MG63 (cell line): Measurements from ENCODE around the gene GHITM. TPM values are rescaled to one million over a fixed set of nuclear protein-coding genes. Genes with fewer than 3 reads are reported as not detected.

Experiments used
- DNase-seq: peaks from one replicate; pipeline ENCODE4 v3.0.0-alpha.2; 2020
- H3K27me3 ChIP-seq: fragments of 250-450 bp; sonication (Bioruptor Pico); 2 replicates; pipeline ENCODE4 v1.5.1; 2020; ENCODE audit warnings: mild to moderate bottlenecking, moderate library complexity
- H3K36me3 ChIP-seq: fragments of 250-450 bp; sonication (Bioruptor Pico); 2 replicates; pipeline ENCODE4 v1.5.1; 2020; ENCODE audit warnings: mild to moderate bottlenecking, moderate library complexity
- H3K4me3 ChIP-seq: fragments of 250-450 bp; sonication (Bioruptor Pico); 2 replicates; pipeline ENCODE4 v1.5.1; 2020; ENCODE audit warnings: mild to moderate bottlenecking, moderate library complexity
- H3K9me3 ChIP-seq: fragments of 250-450 bp; sonication (Bioruptor Pico); 2 replicates; pipeline ENCODE4 v1.5.1; 2020; ENCODE audit warnings: mild to moderate bottlenecking, moderate library complexity
- total RNA-seq: library from RNA; depleted of rRNA; stranded (reverse); fragments of >200 nt; shearing (Covaris generic); gene quantifications from 2 replicates; pipeline ENCODE4 v1.2.3, GENCODE V29; 2014; ENCODE audit warnings: low replicate concordance

Gene GHITM
- total RNA-seq, 1 experiment from 2014 or later, result 181 TPM

GRCh38 chr10:84185526-84186175, 46.3 kb downstream of the GHITM start:
- Histone ChIP-seq H3K4me3 (no peak overlapping the region), H3K27me3 (no peaks in the 10 kb centered on the region; the same call in 1 of the 2 replicates), H3K36me3 (no peaks in the 10 kb centered on the region), H3K9me3 (no peaks in the 10 kb centered on the region)
- DNase-seq, result no peak

- no peaks in the 10 kb centered on the region for H3K9me3 ChIP-seq
- peaks cover 4% of the 10 kb centered on the region for H3K27me3 ChIP-seq
- no peaks in the 10 kb centered on the region for H3K36me3 ChIP-seq
- no peak overlapping the region for H3K4me3 ChIP-seq
- no peak for DNase-seq
Observed at GRCh38 chr10:84188815-84189214, 49.5 kb downstream of the GHITM start.

GRCh38 chr10:84190621-84191020, 51.3 kb downstream of the GHITM start:
- DNase-seq, result no peak

GRCh38 chr10:84191106-84191505, 51.8 kb downstream of the GHITM start:
- Histone ChIP-seq H3K4me3 (no peak overlapping the region), H3K9me3 (no peaks in the 10 kb centered on the region), H3K27me3 (peaks cover 24% of the 10 kb centered on the region), H3K36me3 (no peaks in the 10 kb centered on the region)
- no peak for DNase-seq

More at GRCh38 chr10:84190621-84191020, 51.3 kb downstream of the GHITM start:
- Histone ChIP-seq H3K36me3 (no peaks in the 10 kb centered on the region), H3K27me3 (peaks cover 19% of the 10 kb centered on the region), H3K9me3 (no peaks in the 10 kb centered on the region), H3K4me3 (no peak overlapping the region)

GRCh38 chr10:84193327-84193726, 54.0 kb downstream of the GHITM start:
- H3K4me3 ChIP-seq, result no peak overlapping the region
- no peaks in the 10 kb centered on the region for H3K36me3 ChIP-seq
- H3K27me3 ChIP-seq, result peaks cover 31% of the 10 kb centered on the region
- H3K9me3 ChIP-seq, result no peaks in the 10 kb centered on the region
- no peak for DNase-seq

- no peak overlapping the region for H3K4me3 ChIP-seq
- H3K9me3 ChIP-seq, result no peaks in the 10 kb centered on the region
- H3K27me3 ChIP-seq, result peaks cover 31% of the 10 kb centered on the region
- no peaks in the 10 kb centered on the region for H3K36me3 ChIP-seq
- no peak for DNase-seq
Observed at GRCh38 chr10:84193846-84194423, 54.6 kb downstream of the GHITM start.

GRCh38 chr10:84194424-84195043, 55.2 kb downstream of the GHITM start, which contains the start of gene CDHR1:
TSS of gene CDHR1 (plus strand) at chr10:84194537. CDS start at chr10:84194761, 224 bp downstream.
- peaks cover 31% of the 10 kb centered on the region for H3K27me3 ChIP-seq
- no peaks in the 10 kb centered on the region for H3K36me3 ChIP-seq
- DNase-seq, result no peak
- no peak within 1 kb of the TSS for H3K4me3 ChIP-seq
- H3K9me3 ChIP-seq, result no peaks in the 10 kb centered on the region

GRCh38 chr10:84195044-84195830, 55.9 kb downstream of the GHITM start:
- H3K27me3 ChIP-seq, result peaks cover 31% of the 10 kb centered on the region
- H3K4me3 ChIP-seq, result no peak overlapping the region
- no peaks in the 10 kb centered on the region for H3K36me3 ChIP-seq
- no peaks in the 10 kb centered on the region for H3K9me3 ChIP-seq
- no peak for DNase-seq

GRCh38 chr10:84196083-84196482, 56.8 kb downstream of the GHITM start:
- H3K9me3 ChIP-seq, result no peaks in the 10 kb centered on the region
- H3K4me3 ChIP-seq, result no peak overlapping the region
- peaks cover 31% of the 10 kb centered on the region for H3K27me3 ChIP-seq
- H3K36me3 ChIP-seq, result no peaks in the 10 kb centered on the region
- DNase-seq, result no peak

GRCh38 chr10:84196941-84197340, 57.6 kb downstream of the GHITM start:
- no peak for DNase-seq
- Histone ChIP-seq H3K27me3 (peaks cover 31% of the 10 kb centered on the region), H3K36me3 (no peaks in the 10 kb centered on the region)

GRCh38 chr10:84197643-84198042, 58.3 kb downstream of the GHITM start:
- peaks cover 31% of the 10 kb centered on the region for H3K27me3 ChIP-seq
- no peaks in the 10 kb centered on the region for H3K9me3 ChIP-seq
- no peak overlapping the region for H3K4me3 ChIP-seq
- DNase-seq, result no peak
- no peaks in the 10 kb centered on the region for H3K36me3 ChIP-seq

More at GRCh38 chr10:84196941-84197340, 57.6 kb downstream of the GHITM start:
- Histone ChIP-seq H3K4me3 (no peak overlapping the region), H3K9me3 (no peaks in the 10 kb centered on the region)

- Histone ChIP-seq H3K4me3 (no peak overlapping the region), H3K27me3 (peaks cover 31% of the 10 kb centered on the region), H3K36me3 (no peaks in the 10 kb centered on the region), H3K9me3 (no peaks in the 10 kb centered on the region)
- DNase-seq, result no peak
Observed at GRCh38 chr10:84198206-84198915, 59.1 kb downstream of the GHITM start.

GRCh38 chr10:84200537-84201243, 61.4 kb downstream of the GHITM start:
- Histone ChIP-seq H3K9me3 (no peaks in the 10 kb centered on the region), H3K36me3 (no peaks in the 10 kb centered on the region), H3K4me3 (no peak overlapping the region), H3K27me3 (peaks cover 11% of the 10 kb centered on the region)
- DNase-seq, result no peak

- Histone ChIP-seq H3K9me3 (no peaks in the 10 kb centered on the region), H3K4me3 (no peak overlapping the region), H3K36me3 (no peaks in the 10 kb centered on the region), H3K27me3 (peaks cover 7% of the 10 kb centered on the region)
- no peak for DNase-seq
Observed at GRCh38 chr10:84201244-84201606, 61.9 kb downstream of the GHITM start.

GRCh38 chr10:84201682-84202081, 62.4 kb downstream of the GHITM start:
- Histone ChIP-seq H3K36me3 (no peaks in the 10 kb centered on the region), H3K9me3 (no peaks in the 10 kb centered on the region), H3K27me3 (peaks cover 3% of the 10 kb centered on the region), H3K4me3 (no peak overlapping the region)
- DNase-seq, result no peak

GRCh38 chr10:84202349-84202748, 63.0 kb downstream of the GHITM start:
- no peak overlapping the region for H3K4me3 ChIP-seq
- no peaks in the 10 kb centered on the region for H3K36me3 ChIP-seq
- no peak for DNase-seq
- no peaks in the 10 kb centered on the region; the same call in none of the 2 replicates for H3K27me3 ChIP-seq
- H3K9me3 ChIP-seq, result no peaks in the 10 kb centered on the region
